ENCODE data around the gene SGMS2.

- TF ChIP-seq TARDBP (IDR thresholded peaks at IDR 0.05) (no peak), FOXK2 (IDR thresholded peaks at IDR 0.05) (no peak), NFRKB (IDR thresholded peaks at IDR 0.05) (no peak), FOXM1 (IDR thresholded peaks at IDR 0.05; ENCODE audit: borderline replicate concordance) (no peak), L3MBTL2 (conservative IDR thresholded peaks at IDR 0.05) (no peak), SP1 (IDR thresholded peaks at IDR 0.05) (no peak), FOXA1 (IDR thresholded peaks at IDR 0.05) (no peak)
These were observed 29.0 kb downstream of the SGMS2 start for GRCh38 chr4:107853444-107854355.

Data from HEK293T (cell line).